GM10266 (cell line): ENCODE measurements around the gene PRDM16.

Source experiments
- DNase-seq: peaks from one replicate; pipeline ENCODE4 v3.0.0; 2012; ENCODE audit errors: extremely low spot score
- CTCF ChIP-seq: IDR thresholded peaks from 2 replicates; pipeline ENCODE4 v1.5.1; 2012; ENCODE audit warnings: mild to moderate bottlenecking, low read depth; ENCODE audit not compliant: control insufficient read depth, insufficient read depth; ENCODE audit errors: missing control alignments

Gene PRDM16

GRCh38 chr1:3081171-3081683, 12.2 kb downstream of the PRDM16 start:
- no peak for DNase-seq
- TF ChIP-seq CTCF: no peak

GRCh38 chr1:3082051-3082450, 13.0 kb downstream of the PRDM16 start:
- no peak for TF ChIP-seq CTCF
- no peak for DNase-seq

- DNase-seq: no peak
- no peak for TF ChIP-seq CTCF
Measured at GRCh38 chr1:3082571-3083516, 13.8 kb downstream of the PRDM16 start.

GRCh38 chr1:3084154-3084553, 15.2 kb downstream of the PRDM16 start:
- no peak for TF ChIP-seq CTCF
- DNase-seq: no peak

GRCh38 chr1:3084726-3085125, 15.7 kb downstream of the PRDM16 start:
- DNase-seq: no peak

GRCh38 chr1:3085721-3086120, 16.7 kb downstream of the PRDM16 start:
- DNase-seq: no peak
- no peak for TF ChIP-seq CTCF

More at GRCh38 chr1:3084726-3085125, 15.7 kb downstream of the PRDM16 start:
- no peak for TF ChIP-seq CTCF

- DNase-seq: no peak
- no peak for TF ChIP-seq CTCF
Measured at GRCh38 chr1:3086272-3086974, 17.4 kb downstream of the PRDM16 start.
